Small intestine (tissue), 7 donors: ENCODE data around the gene DENND4B. TPM values are rescaled to one million over a fixed set of nuclear protein-coding genes. Genes with fewer than 3 reads are reported as not detected.

Experiments
- DNase-seq, 2 donors: peaks; one replicate each; pipeline versions ENCODE4 v3.0.0 to v3.0.0-alpha.2; 2013
- FAIRE-seq: peaks from 2 replicates; lab custom pipeline; 2012; peaks lifted over from hg19 to GRCh38; lab: Jason Lieb, UNC
- H3K27ac ChIP-seq, 3 donors: one replicate each; pipeline ENCODE4 v1.5.1; 2013; ENCODE audit warnings: low read length in 2 of 3, mild to moderate bottlenecking in 2 of 3, control low read depth in 1 of 3, inconsistent platforms in 1 of 3, low read depth in 1 of 3, moderate library complexity in 1 of 3
- H3K27me3 ChIP-seq, 3 donors: one replicate each; pipeline ENCODE4 v1.6.1; 2013; ENCODE audit warnings: low read length in 3 of 3, inconsistent platforms in 1 of 3; ENCODE audit not compliant: control insufficient read depth in 3 of 3, insufficient read depth in 3 of 3
- H3K36me3 ChIP-seq, 3 donors: one replicate each; pipeline ENCODE4 v1.6.1; 2013; ENCODE audit warnings: low read length in 3 of 3, inconsistent platforms in 1 of 3, low read depth in 1 of 3, mild to moderate bottlenecking in 1 of 3, moderate library complexity in 1 of 3; ENCODE audit not compliant: control insufficient read depth in 3 of 3, insufficient read depth in 2 of 3
- H3K4me1 ChIP-seq, 3 donors: one replicate each; pipeline ENCODE4 v1.6.1; 2013; ENCODE audit warnings: low read length in 2 of 3, inconsistent platforms in 1 of 3, low read depth in 1 of 3, mild to moderate bottlenecking in 1 of 3, moderate library complexity in 1 of 3; ENCODE audit not compliant: control insufficient read depth in 3 of 3, insufficient read depth in 2 of 3
- H3K4me3 ChIP-seq, 3 donors: one replicate each; pipeline ENCODE4 v1.5.1; 2013; ENCODE audit warnings: low read length in 3 of 3, control low read depth in 1 of 3, inconsistent platforms in 1 of 3, low read depth in 1 of 3, mild to moderate bottlenecking in 1 of 3, moderate library complexity in 1 of 3
- H3K9me3 ChIP-seq, 2 donors: one replicate each; pipeline ENCODE4 v1.6.1; 2013; ENCODE audit warnings: low read depth in 1 of 2, low read length in 1 of 2; ENCODE audit not compliant: control insufficient read depth in 2 of 2, insufficient read depth in 1 of 2
- WGBS, 3 donors: extraction: QIAGEN DNeasy Blood & Tissue Kit; methylation state at CpG; one replicate each; pipeline ENCODE4 v1.1.7; 2013; 5-methylcytosine and 5-hydroxymethylcytosine counted together
- polyA plus RNA-seq, 4 donors: library from polyadenylated mRNA; stranded (reverse) in 3 of 4; unstranded in 1 of 4; fragments of 200-250 nt in 3 of 4; fragments of 120-200 nt in 1 of 4; gene quantifications; one replicate each; pipeline versions ENCODE4 v1.2.1 to v1.2.3, GENCODE V29; 2013
- donor health status: healthy with polysubstance abuse.
- donor health status: control.
- donor health status: control.
- donor health status: Bipolar disorder and iron deficiency.
- donor health status: healthy.

Gene DENND4B
- polyA plus RNA-seq, 4 donors, result 18.9 to 35.6 (median 20.3) TPM

- Histone ChIP-seq H3K27me3 (no peaks in the 10 kb centered on the region), H3K4me3 (peak overlapping the region in 1 of 3 donors; percentile 2), H3K4me1 (peaks cover 2 to 43% (median 19%) of the 10 kb centered on the region in 3 donors), H3K36me3 (peaks cover 0 to 33% (median 0%) of the 10 kb centered on the region in 3 donors), H3K9me3 (no peaks in the 10 kb centered on the region), H3K27ac (peak overlapping the region in 2 of 3 donors; percentile 38 to 73)
- DNase-seq, result no peak
- WGBS, 3 donors, result 20 to 27% (median 25%) methylated on average over 4 of the region's 4 CpGs
- no peak for FAIRE-seq
Observed at GRCh38 chr1:153958961-153959260, 12.4 kb upstream of the DENND4B start.

GRCh38 chr1:153958111-153958960, 11.8 kb upstream of the DENND4B start, which contains the start of gene CRTC2:
TSS of gene CRTC2 (minus strand) at chr1:153958612. CDS start at chr1:153958497, 115 bp downstream.
- DNase-seq (peak; percentile 99), FAIRE-seq (no peak)
- Histone ChIP-seq H3K36me3 (peaks cover 0 to 39% (median 2%) of the 10 kb centered on the region in 3 donors), H3K4me1 (peaks cover 2 to 43% (median 19%) of the 10 kb centered on the region in 3 donors), H3K9me3 (no peaks in the 10 kb centered on the region), H3K27ac (peak within 1 kb of the TSS; percentile 39 to 94 (median 93)), H3K27me3 (no peaks in the 10 kb centered on the region), H3K4me3 (peak within 1 kb of the TSS; percentile 64 to 90 (median 86))
- WGBS, 3 donors, result 0 to 1% (median 0%) methylated on average over 67 to 74 of the region's 75 CpGs

GRCh38 chr1:153957744-153958110, 11.2 kb upstream of the DENND4B start:
- FAIRE-seq (no peak), DNase-seq (peak in 1 of 2 donors; percentile 33)
- Histone ChIP-seq H3K27me3 (no peaks in the 10 kb centered on the region), H3K4me1 (peaks cover 2 to 43% (median 19%) of the 10 kb centered on the region in 3 donors), H3K9me3 (no peaks in the 10 kb centered on the region), H3K36me3 (peaks cover 0 to 44% (median 4%) of the 10 kb centered on the region in 3 donors), H3K4me3 (peak overlapping the region; percentile 64 to 90 (median 86)), H3K27ac (peak overlapping the region; percentile 39 to 94 (median 93))
- WGBS, 3 donors, result 0% methylated on average over 11 to 13 of the region's 13 CpGs

- no peaks in the 10 kb centered on the region for H3K27me3 ChIP-seq
- peak overlapping the region in 2 of 3 donors; percentile 93 to 94 for H3K27ac ChIP-seq
- H3K36me3 ChIP-seq, result peaks cover 0 to 50% (median 4%) of the 10 kb centered on the region in 3 donors
- peaks cover 1 to 37% (median 15%) of the 10 kb centered on the region in 3 donors for H3K4me1 ChIP-seq
- no peak for DNase-seq
- peak overlapping the region; percentile 64 to 90 (median 86) for H3K4me3 ChIP-seq
- H3K9me3 ChIP-seq, result no peaks in the 10 kb centered on the region
- no peak for FAIRE-seq
- 23 to 29% (median 27%) methylated on average over 6 of the region's 6 CpGs for WGBS, 3 donors
Observed at GRCh38 chr1:153956997-153957715, 10.6 kb upstream of the DENND4B start.

DNA sequence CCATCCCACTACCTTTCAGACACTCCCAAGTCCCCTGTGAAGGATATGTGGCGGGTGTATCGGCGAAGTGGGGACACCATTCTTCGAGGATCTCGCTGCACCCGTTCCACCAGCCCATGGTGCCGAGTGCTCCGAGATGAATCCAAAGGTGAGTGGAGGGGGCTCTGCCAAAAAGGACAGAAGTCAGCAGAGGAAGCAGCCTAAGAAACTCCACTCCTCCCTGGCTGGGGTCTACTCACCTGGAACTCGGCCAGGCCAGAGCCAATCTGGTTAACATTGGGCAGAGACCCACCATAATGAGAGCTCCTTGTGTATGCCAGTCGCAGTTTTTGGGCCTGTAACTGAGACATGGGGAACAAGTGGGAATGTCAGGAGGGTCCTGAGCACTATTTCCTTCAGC, 8.3 kb upstream of the DENND4B start:
- H3K4me1 ChIP-seq, result peaks cover 0 to 29% (median 12%) of the 10 kb centered on the region in 3 donors
- H3K27me3 ChIP-seq, result no peaks in the 10 kb centered on the region
- no peak overlapping the region for H3K27ac ChIP-seq
- H3K9me3 ChIP-seq, result no peaks in the 10 kb centered on the region
- WGBS, 3 donors, result 92 to 94% (median 94%) methylated on average over 10 of the region's 10 CpGs
- no peak for FAIRE-seq
- peaks cover 4 to 52% (median 9%) of the 10 kb centered on the region in 3 donors for H3K36me3 ChIP-seq
- no peak overlapping the region for H3K4me3 ChIP-seq
- DNase-seq, result no peak

DNA sequence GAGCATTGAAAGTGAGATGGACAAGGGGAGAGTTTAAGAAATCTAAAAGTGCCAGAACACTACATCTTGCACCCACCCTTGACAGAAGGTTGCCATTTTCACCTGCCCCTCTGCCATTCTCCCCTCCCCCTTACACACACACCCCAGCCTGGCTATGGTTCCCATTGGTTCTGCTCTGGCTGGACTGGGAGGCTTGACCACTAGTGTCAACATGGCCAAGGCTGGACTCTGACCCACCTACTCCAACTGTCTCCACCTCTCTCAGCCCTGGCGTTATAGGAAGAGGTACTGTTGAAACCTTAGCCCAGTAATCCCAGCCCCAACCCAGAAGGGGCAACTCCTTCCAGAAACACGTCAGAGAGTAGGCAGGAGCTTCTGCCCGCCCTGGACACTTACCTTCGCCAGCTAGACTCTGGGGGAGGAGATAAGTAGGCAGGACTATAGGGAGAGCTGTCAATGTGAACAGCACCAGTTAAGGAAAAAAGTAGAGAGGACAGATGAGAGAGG, 7.4 kb upstream of the DENND4B start:
- Histone ChIP-seq H3K4me1 (peaks cover 0 to 26% (median 12%) of the 10 kb centered on the region in 3 donors), H3K36me3 (peaks cover 6 to 52% (median 9%) of the 10 kb centered on the region in 3 donors), H3K27me3 (no peaks in the 10 kb centered on the region), H3K4me3 (no peak overlapping the region), H3K27ac (no peak overlapping the region), H3K9me3 (no peaks in the 10 kb centered on the region)
- DNase-seq, result no peak
- no peak for FAIRE-seq
- WGBS, 3 donors, result 79 to 83% (median 80%) methylated on average over 4 of the region's 4 CpGs

GRCh38 chr1:153951801-153952200, 5.3 kb upstream of the DENND4B start:
- peaks cover 0 to 18% (median 5%) of the 10 kb centered on the region in 3 donors for H3K4me1 ChIP-seq
- no peaks in the 10 kb centered on the region for H3K9me3 ChIP-seq
- H3K4me3 ChIP-seq, result no peak overlapping the region
- H3K36me3 ChIP-seq, result peaks cover 12 to 73% (median 14%) of the 10 kb centered on the region in 3 donors
- H3K27me3 ChIP-seq, result no peaks in the 10 kb centered on the region
- H3K27ac ChIP-seq, result no peak overlapping the region
- 75 to 91% (median 90%) methylated on average over 2 of the region's 2 CpGs for WGBS, 3 donors
- FAIRE-seq (no peak), DNase-seq (no peak)

DNA sequence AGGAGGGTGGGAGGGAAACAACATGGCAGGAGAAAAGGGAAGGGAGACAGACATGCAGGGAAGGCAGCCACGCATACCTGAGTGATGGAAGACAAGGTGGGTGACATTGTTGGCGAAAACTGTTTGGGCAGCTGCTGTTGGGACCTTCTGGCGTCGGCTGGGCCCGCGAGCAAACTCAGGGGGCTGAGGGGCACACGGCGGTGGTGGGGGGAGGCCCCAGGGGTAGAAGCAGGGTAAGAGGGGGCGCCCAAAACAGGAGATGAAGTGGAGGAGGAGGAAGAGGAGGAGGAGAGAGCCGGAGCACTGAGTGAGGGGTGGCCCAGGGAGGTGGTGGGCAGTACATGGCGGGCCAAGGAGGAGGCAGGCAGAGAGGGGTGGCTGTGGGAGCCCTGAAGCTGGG, 4.7 kb upstream of the DENND4B start:
- H3K9me3 ChIP-seq, result no peaks in the 10 kb centered on the region
- no peak overlapping the region for H3K4me3 ChIP-seq
- 91 to 97% (median 97%) methylated on average over 11 of the region's 11 CpGs for WGBS, 3 donors
- no peaks in the 10 kb centered on the region for H3K27me3 ChIP-seq
- H3K27ac ChIP-seq, result no peak overlapping the region
- FAIRE-seq (no peak), DNase-seq (no peak)
- peaks cover 12 to 74% (median 14%) of the 10 kb centered on the region in 3 donors for H3K36me3 ChIP-seq
- H3K4me1 ChIP-seq, result peaks cover 0 to 12% (median under 1%) of the 10 kb centered on the region in 3 donors
